Subcutaneous adipose tissue (tissue), 4 donors: ENCODE measurements around the gene MYL2. TPM values are rescaled to one million over a fixed set of nuclear protein-coding genes. Genes with fewer than 3 reads are reported as not detected.

Experiments used
- total RNA-seq, 4 donors: library from RNA; depleted of rRNA; stranded (reverse); fragments of >200 nt; gene quantifications; one replicate each; pipeline ENCODE4 v1.1.0, GENCODE V29; 2016
- TF ChIP-seq, protein P1 (sequence below): fragments of 450-650 bp; IDR thresholded peaks from one replicate; pipeline ENCODE4 v1.5.1; 2016; ENCODE audit warnings: low read depth, mild to moderate bottlenecking, control low read depth, antibody characterized with exemption, moderate library complexity

The MYL2 gene
- total RNA-seq, 4 donors from 2014 or later = not detected

DNA sequence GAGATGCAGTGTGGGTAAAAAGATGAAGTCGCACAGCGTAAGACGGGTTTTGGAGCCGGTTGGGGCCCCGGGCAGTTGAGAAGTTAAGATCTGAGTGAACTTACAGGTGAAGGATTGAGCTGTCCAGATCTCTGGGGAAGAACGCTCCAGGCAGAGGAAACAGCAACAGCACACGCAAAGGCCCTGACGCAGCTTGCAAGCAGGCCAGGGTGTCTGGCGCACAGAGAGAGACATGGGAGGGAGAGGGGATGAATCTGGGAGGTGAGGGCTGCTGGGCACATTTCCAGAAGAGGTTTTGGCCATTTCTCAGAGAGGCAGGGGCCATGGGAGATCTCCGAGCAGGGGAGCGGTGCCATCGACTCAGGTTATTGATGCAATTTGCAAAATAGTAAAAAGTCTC lies 31.0 kb downstream of the MYL2 start:
- TF ChIP-seq, protein P1, sequence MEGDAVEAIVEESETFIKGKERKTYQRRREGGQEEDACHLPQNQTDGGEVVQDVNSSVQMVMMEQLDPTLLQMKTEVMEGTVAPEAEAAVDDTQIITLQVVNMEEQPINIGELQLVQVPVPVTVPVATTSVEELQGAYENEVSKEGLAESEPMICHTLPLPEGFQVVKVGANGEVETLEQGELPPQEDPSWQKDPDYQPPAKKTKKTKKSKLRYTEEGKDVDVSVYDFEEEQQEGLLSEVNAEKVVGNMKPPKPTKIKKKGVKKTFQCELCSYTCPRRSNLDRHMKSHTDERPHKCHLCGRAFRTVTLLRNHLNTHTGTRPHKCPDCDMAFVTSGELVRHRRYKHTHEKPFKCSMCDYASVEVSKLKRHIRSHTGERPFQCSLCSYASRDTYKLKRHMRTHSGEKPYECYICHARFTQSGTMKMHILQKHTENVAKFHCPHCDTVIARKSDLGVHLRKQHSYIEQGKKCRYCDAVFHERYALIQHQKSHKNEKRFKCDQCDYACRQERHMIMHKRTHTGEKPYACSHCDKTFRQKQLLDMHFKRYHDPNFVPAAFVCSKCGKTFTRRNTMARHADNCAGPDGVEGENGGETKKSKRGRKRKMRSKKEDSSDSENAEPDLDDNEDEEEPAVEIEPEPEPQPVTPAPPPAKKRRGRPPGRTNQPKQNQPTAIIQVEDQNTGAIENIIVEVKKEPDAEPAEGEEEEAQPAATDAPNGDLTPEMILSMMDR = no peak

DNA sequence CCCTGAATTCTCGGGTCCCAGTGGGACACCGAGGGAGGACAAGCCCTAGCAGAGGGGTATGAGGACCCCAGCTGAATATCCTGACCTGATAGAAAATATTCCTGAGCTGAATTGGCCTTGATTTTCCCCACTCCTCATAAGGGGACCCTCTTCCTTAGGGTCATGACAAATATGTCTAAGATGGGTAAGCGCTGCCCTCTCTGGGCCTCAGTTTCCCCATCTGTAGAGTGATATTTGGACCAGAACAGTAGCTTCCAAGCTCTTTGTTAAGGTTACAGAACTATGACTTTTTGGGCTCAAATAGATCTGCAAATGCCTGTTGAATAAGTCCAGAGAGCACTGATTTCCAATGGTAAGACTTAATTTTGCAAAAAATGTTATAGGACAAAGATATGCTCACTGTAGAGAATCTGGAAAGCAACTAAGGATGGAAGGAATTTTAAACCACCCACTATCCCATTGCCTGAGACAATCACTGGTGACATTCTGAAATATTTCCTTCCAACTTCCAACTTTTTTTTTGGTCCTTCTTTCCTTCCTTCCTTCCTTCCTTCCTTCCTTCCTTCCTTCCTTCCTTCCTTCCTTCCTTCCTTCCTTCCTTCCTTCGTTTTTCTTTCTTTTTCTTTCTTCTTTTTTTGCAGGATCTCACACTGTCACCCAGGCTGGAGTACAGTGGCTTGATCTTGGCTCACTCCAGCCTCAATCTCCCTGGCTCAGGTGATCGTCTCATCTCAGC lies 32.0 kb downstream of the MYL2 start:
- TF ChIP-seq, protein P1 = no peak

DNA sequence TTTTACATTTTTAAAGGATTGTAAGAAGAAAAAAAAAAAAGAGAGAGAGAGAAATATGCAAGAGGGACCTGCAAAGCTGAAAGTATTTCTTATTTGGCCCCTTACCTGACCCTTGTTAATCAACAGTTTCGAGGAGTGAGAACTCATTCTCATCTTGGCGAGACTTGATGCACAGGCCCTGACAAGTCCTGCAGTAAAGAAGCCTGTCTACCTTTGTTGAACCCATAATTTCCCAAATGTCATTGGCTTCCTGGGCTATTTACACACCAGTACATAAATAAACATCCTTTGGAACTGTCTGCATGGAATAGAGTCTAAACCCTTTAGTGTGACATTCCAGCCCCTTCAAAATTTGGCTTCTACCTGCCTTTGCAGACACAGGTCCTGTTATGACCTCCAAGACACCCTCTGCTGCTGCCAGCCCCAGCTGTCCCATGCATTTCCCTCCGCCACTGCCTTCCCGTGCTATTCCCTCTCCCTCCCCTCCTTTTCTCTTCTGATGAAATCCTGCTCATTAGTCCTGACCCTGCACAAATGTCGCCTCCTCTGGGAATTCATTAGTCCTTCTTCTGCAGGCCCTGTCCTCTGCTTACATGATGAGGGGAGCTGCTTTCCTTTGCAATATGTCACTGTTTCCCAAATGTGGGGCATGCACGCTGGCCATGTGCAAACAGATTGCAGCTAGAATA lies 35.1 kb downstream of the MYL2 start:
- TF ChIP-seq, protein P1 = no peak

DNA sequence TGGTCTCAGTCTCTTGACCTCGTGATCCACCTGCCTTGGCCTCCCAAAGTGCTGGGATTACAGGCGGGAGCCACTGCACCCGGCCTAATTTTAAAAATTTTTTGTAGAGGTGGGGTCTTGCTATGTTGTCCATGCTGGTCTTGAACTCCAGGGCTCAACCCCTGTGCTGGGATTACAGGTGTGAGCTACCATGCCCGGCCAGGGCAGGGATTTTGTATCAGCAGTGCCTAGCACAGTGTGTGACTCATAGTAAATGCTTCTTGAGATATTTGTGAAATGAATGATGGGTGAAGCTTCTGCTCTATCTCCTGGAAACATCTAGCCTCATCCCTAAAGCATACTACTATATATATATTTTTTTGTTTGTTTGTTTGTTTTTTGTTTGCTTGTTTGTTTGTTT lies 37.1 kb downstream of the MYL2 start:
- TF ChIP-seq, protein P1 = no peak

DNA sequence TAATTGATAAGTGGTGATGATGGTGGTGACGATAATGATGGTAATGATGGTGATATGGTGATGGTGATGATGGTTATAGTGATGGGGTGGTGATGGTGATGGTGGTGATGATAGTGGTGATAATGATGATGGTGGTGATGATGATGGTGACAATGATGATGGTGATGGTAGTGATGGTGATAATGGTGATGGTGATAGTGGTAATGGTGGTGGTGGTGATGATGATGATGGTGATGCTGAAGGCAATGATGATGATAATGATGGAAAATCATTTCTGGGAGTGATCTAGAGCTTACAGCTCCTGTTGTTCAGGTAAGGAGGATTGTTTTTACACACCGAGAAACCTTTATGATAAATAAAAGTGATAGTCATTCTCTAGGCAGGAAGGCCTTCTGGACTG lies 39.7 kb downstream of the MYL2 start:
- TF ChIP-seq, protein P1 = no peak

DNA sequence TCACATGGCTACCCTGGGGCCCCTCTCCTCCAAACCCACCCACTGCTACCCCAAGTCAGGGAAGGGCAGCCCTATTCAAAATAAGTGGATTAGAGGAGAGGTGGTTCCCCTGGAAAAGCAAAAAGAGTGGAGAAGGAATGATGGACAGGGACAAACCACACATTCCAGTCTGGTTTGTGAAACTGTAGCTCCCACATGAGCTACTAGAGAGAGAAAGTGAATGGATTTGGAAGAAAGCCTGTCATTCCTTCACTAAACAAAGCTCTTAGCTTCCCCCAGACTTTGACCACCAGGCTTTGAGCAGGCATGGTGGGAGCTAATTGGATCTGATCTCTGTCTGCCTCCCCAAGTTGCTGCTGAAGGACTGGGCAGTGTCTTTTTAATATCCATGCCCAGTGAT lies 45.6 kb downstream of the MYL2 start:
- TF ChIP-seq, protein P1 = no peak

DNA sequence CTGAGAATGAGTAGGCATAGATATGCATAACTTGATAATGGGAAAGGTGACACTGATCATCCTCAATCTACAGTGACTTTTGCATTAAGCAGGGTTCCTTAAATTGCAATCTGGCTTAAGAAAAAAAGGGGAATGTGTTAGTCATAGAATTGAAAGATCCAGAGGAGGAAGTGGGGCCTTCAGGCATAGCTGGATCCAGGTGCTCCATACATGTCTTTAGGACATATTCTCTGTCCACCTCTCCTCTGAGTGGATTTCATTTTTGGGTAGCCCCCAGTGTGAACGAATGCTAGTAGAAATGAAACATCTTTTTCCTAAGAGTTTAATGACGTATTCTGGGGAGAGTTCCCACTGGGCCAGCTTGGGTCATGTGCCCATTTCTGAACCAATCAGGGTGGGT lies 46.0 kb downstream of the MYL2 start:
- TF ChIP-seq, protein P1 = no peak
